LNCaP clone FGC (cell line): ENCODE results near the gene NTNG1.

Experiments
- DNase-seq: peaks from one replicate; pipeline ENCODE4 v3.0.0-alpha.2; 2011; ENCODE audit warnings: low read depth
- H3K4me3 ChIP-seq: 2 replicates; pipeline ENCODE4 v1.5.1; 2011; ENCODE audit warnings: mild to moderate bottlenecking, low read depth, low read length, control low read depth
- TF ChIP-seq, protein P1 (sequence below): IDR thresholded peaks from 2 replicates; pipeline ENCODE4 v1.5.1; 2012; ENCODE audit warnings: mild to moderate bottlenecking; ENCODE audit not compliant: control insufficient read depth, insufficient read depth; ENCODE audit errors: extremely low read depth

The NTNG1 gene

GRCh38 chr1:107172450-107173170 lies 31.8 kb downstream of the NTNG1 start:
- TF ChIP-seq, protein P1, sequence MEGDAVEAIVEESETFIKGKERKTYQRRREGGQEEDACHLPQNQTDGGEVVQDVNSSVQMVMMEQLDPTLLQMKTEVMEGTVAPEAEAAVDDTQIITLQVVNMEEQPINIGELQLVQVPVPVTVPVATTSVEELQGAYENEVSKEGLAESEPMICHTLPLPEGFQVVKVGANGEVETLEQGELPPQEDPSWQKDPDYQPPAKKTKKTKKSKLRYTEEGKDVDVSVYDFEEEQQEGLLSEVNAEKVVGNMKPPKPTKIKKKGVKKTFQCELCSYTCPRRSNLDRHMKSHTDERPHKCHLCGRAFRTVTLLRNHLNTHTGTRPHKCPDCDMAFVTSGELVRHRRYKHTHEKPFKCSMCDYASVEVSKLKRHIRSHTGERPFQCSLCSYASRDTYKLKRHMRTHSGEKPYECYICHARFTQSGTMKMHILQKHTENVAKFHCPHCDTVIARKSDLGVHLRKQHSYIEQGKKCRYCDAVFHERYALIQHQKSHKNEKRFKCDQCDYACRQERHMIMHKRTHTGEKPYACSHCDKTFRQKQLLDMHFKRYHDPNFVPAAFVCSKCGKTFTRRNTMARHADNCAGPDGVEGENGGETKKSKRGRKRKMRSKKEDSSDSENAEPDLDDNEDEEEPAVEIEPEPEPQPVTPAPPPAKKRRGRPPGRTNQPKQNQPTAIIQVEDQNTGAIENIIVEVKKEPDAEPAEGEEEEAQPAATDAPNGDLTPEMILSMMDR = no peak
- H3K4me3 ChIP-seq = no peak overlapping the region
- DNase-seq = no peak

DNA sequence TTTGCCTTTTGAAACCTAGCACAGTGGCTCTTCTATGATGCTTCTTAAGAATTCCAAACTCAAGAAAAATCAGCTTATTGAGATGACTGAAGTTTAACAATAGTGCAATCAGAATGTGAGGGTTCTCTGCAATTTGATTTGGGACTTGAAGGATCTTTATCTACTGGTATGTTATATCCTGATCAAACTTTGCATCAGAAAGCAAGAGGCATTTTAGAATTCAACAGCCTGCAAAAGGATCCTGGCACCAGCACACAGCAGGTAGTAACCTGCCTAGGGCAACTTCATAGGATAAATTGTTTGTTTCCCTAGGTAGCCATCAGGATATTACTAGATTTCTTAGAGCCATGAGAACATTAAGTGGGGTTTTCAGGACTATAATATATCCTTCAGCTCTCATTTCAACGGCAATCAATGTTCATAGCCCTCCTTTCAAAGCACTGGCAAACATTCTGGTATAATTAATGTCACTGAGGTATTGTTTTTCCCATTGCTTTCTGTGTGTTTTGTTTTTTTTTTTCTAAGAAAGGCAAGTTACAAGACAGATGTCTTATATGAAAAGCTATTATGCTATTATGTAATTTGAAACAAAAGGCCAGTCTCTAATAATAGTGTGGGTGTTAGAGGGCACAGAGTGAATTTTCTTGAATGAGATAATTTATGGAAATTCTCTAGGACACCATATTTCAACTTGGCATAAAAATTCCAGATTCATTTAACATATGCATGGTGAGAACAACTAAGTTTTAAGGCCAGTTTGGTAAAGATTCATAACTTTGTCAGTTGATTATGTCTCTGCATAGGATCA lies 34.5 kb downstream of the NTNG1 start:
- DNase-seq = no peak
- H3K4me3 ChIP-seq = no peak overlapping the region

DNA sequence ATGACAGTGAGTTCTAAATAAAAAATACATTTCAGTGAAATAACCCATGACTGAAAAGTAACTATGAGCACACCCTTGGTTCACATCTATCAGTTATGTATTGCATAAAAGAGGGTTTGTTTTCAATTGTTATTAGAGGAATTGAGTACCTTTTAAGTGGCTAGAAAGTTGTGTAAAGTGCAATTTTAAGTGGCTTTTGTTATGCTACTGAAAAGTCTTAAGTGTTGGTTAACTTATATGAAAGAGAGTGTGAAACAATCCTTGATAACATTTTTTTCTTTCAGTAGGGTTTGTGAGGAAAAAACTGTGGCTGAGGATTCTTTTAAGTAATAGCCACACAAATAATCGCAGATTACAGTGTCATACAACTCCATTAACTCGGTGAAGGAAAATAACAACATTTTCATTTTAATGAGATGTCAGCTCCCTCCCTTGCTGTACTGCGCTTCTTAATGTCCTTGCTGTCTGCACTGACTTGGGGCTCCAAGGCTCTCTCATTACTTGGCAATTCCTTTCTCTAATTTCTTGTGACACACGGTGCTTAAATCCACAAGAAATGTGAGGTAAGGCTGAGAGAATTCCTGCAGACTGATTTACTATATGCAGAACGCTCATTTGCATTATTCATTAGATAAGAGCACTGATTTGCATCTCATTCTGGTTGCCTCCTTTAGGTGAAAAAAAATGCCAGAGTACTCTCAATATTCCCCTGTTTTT lies 40.6 kb downstream of the NTNG1 start:
- DNase-seq = no peak
- H3K4me3 ChIP-seq = no peak overlapping the region
- TF ChIP-seq, protein P1 = no peak

More for the DNA sequence above, 34.5 kb downstream of the NTNG1 start:
- TF ChIP-seq, protein P1 = no peak

- no peak for DNase-seq
- TF ChIP-seq, protein P1 = no peak
Measured at GRCh38 chr1:107183011-107183410, 42.2 kb downstream of the NTNG1 start.

DNA sequence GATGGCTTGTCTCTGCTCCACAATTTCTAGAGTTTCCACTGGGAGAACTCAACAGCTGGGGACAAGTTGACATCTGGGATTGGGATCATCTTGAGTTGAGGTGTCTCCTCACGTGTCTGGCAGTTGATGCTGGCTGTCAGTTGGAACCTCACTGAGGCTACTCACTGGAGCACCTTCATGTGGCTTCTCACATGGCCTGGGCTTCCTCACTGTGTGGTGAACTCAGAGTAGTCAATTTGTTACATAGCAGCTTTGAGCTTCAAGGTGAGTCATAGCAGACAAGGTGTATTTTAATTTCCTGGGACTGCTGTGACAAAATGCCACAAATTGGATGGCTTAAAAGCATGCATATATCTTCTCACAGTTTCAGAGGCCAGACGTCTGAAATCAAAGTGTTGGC lies 44.0 kb downstream of the NTNG1 start:
- DNase-seq = no peak
- TF ChIP-seq, protein P1 = no peak
- H3K4me3 ChIP-seq = no peak overlapping the region

More at GRCh38 chr1:107183011-107183410, 42.2 kb downstream of the NTNG1 start:
- no peak overlapping the region for H3K4me3 ChIP-seq

DNA sequence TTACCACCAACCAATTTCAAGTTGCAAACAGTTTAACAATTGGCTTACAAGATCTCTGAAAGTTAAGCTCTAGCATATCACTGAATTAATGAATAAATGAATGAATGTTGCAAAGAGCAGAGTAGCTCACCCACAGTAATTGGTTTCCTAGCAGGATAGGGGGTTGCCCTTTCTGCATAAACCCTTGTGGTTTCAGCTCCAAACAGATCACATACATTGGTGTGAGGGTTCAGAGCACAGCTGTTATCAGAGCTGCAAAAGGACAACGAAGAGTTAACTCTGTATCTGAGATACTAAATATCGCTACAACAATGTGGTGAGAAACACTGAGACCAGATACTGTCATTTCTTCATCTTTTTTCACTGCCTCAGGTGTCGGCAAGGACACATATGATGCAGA lies 46.6 kb downstream of the NTNG1 start:
- TF ChIP-seq, protein P1 = no peak
- no peak overlapping the region for H3K4me3 ChIP-seq
- no peak for DNase-seq
